PC-3 (cell line): ENCODE results near the gene MSI2. TPM values are rescaled to one million over a fixed set of nuclear protein-coding genes. Genes with fewer than 3 reads are reported as not detected.

Source experiments
- ATAC-seq: fragments of 200-7000 bp; cut with Tn5 transposase; 2 replicates; pipeline ENCODE4 v1.9.1; 2020; ENCODE audit warnings: mild to moderate bottlenecking, moderate library complexity
- BruUV-seq: library from RNA; stranded (reverse); fragments of 400-500 nt; replicated peaks from 2 replicates; lab custom pipeline; 2021; lab: Mats Ljungman, UMichigan
- CTCF ChIA-PET: fragments of 300-600 bp; sonication (Branson Sonifier 250); formaldehyde crosslinking; loops from one replicate; lab custom pipeline; 2022; ENCODE audit warnings: antibody characterized with exemption; lab: Charles Lee
- POLR2A ChIA-PET: fragments of 300-600 bp; sonication (Branson Sonifier 250); formaldehyde crosslinking; loops from one replicate; lab custom pipeline; 2022; ENCODE audit warnings: antibody characterized with exemption; ENCODE audit not compliant: unreplicated experiment; lab: Charles Lee
- DNase-seq: peaks from one replicate; pipeline ENCODE4 v3.0.0-alpha.2; 2015
- H2AFZ ChIP-seq: fragments of 300-600 bp; sonication (generic); 2 replicates; pipeline ENCODE4 v1.6.0; 2016; ENCODE audit warnings: antibody characterized with exemption, low read length
- H3F3A ChIP-seq: fragments of 300-600 bp; sonication (generic); one replicate; pipeline ENCODE4 v1.6.0; 2017; ENCODE audit warnings: antibody characterized with exemption, low read length, control low read depth, mild to moderate bottlenecking; ENCODE audit not compliant: unreplicated experiment
- H3K27ac ChIP-seq: fragments of 300-600 bp; sonication (generic); 2 replicates; pipeline ENCODE4 v1.5.1; 2016; ENCODE audit warnings: mild to moderate bottlenecking, low read length
- H3K27me3 ChIP-seq: fragments of 300-600 bp; sonication (generic); 2 replicates; pipeline ENCODE4 v1.6.1; 2016; ENCODE audit warnings: low read length, mixed read lengths
- H3K36me3 ChIP-seq: fragments of 300-600 bp; sonication (generic); 2 replicates; pipeline ENCODE4 v1.6.1; 2016; ENCODE audit warnings: low read depth, mixed run types, low read length, mixed read lengths
- H3K4me1 ChIP-seq: fragments of 300-600 bp; sonication (generic); 2 replicates; pipeline ENCODE4 v1.5.1; 2016; ENCODE audit warnings: low read length; ENCODE audit not compliant: insufficient read depth
- H3K4me2 ChIP-seq: fragments of 300-600 bp; sonication (generic); 2 replicates; pipeline ENCODE4 v1.6.0; 2016; ENCODE audit warnings: low read length
- H3K4me3 ChIP-seq: fragments of 300-600 bp; sonication (generic); 2 replicates; pipeline ENCODE4 v1.5.1; 2016; ENCODE audit warnings: mild to moderate bottlenecking, low read length, mixed read lengths
- H3K79me2 ChIP-seq: fragments of 300-600 bp; sonication (generic); 2 replicates; pipeline ENCODE4 v1.6.1; 2017; ENCODE audit warnings: low read length, mixed read lengths
- H3K9ac ChIP-seq: fragments of 300-600 bp; sonication (generic); 2 replicates; pipeline ENCODE4 v1.6.0; 2016; ENCODE audit warnings: mild to moderate bottlenecking, low read length
- H3K9me2 ChIP-seq: fragments of 300-600 bp; sonication (generic); replicated peaks from 2 replicates; pipeline ENCODE4 v1.6.1; 2016; ENCODE audit warnings: mixed run types, low read length, mixed read lengths
- H3K9me3 ChIP-seq: fragments of 300-600 bp; sonication (generic); 2 replicates; pipeline ENCODE4 v1.6.1; 2016; ENCODE audit warnings: low read length, mixed read lengths
- H4K20me1 ChIP-seq: fragments of 300-600 bp; sonication (generic); 2 replicates; pipeline ENCODE4 v1.6.1; 2016; ENCODE audit warnings: low read length, mixed read lengths
- CTCF ChIP-seq: fragments of 300-600 bp; sonication (generic); conservative IDR thresholded peaks from 2 replicates; pipeline ENCODE4 v1.5.1; 2017; ENCODE audit warnings: antibody characterized with exemption, low read depth, mild to moderate bottlenecking, low read length
- EZH2 ChIP-seq: fragments of 300-600 bp; sonication (generic); IDR thresholded peaks from one replicate; pipeline ENCODE4 v1.6.1; 2017; ENCODE audit warnings: antibody characterized with exemption, mild to moderate bottlenecking, low read length; ENCODE audit not compliant: unreplicated experiment
- EZH2phosphoT487 ChIP-seq: fragments of 300-600 bp; sonication (generic); IDR thresholded peaks from 2 replicates; pipeline ENCODE4 v1.6.1; 2018; ENCODE audit warnings: mild to moderate bottlenecking, antibody characterized with exemption, low read length, borderline replicate concordance
- intact Hi-C: fragments of 100-400 bp; cut with micrococcal nuclease; formaldehyde crosslinking; loops from 2 replicates; pipeline ENCODE4 v1.9.0; 2023
- total RNA-seq: library from RNA; depleted of rRNA; stranded (reverse); fragments of >200 nt; gene quantifications from 2 replicates; pipeline ENCODE4 v1.2.3, GENCODE V29; 2014

The MSI2 gene
- total RNA-seq, 1 experiment from 2014 or later = 54.7 TPM

GRCh38 chr17:57402681-57403180 is 146.4 kb downstream of the MSI2 start:
- H3K9ac ChIP-seq = no peak overlapping the region
- no peaks in the 10 kb centered on the region for H3K9me3 ChIP-seq
- intact Hi-C loops = no loop called here
- no peak for ATAC-seq
- no peaks in the 10 kb centered on the region for H4K20me1 ChIP-seq
- DNase-seq = no peak
- peaks cover 29% of the 10 kb centered on the region for H3K4me1 ChIP-seq
- H3K4me3 ChIP-seq = no peak overlapping the region
- TF ChIP-seq CTCF (no peak), EZH2 (no peak), EZH2phosphoT487 (no peak)
- no peak overlapping the region for H2AFZ ChIP-seq
- CTCF ChIA-PET = no interaction called here
- no peak overlapping the region for H3K27ac ChIP-seq
- no peaks in the 10 kb centered on the region for H3K79me2 ChIP-seq
- no peak overlapping the region for H3K4me2 ChIP-seq
- POLR2A ChIA-PET = no interaction called here
- no peaks in the 10 kb centered on the region for H3K27me3 ChIP-seq
- no peaks in the 10 kb centered on the region for H3K9me2 ChIP-seq
- TSS peak; percentile 9 for BruUV-seq
- H3K36me3 ChIP-seq = no peaks in the 10 kb centered on the region
- H3F3A ChIP-seq = no peaks in the 10 kb centered on the region

- H3K9ac ChIP-seq = no peak overlapping the region
- no peak overlapping the region for H3K4me2 ChIP-seq
- no peaks in the 10 kb centered on the region for H4K20me1 ChIP-seq
- intact Hi-C loops = no loop called here
- ATAC-seq (no peak), DNase-seq (no peak)
- H3K9me3 ChIP-seq = no peaks in the 10 kb centered on the region
- H3K27ac ChIP-seq = no peak overlapping the region
- no peaks in the 10 kb centered on the region for H3K9me2 ChIP-seq
- peaks cover 34% of the 10 kb centered on the region for H3K4me1 ChIP-seq
- ChIA-PET CTCF (no interaction called here), POLR2A (no interaction called here)
- no peaks in the 10 kb centered on the region for H3K27me3 ChIP-seq
- no TSS peak for BruUV-seq
- TF ChIP-seq EZH2 (no peak), EZH2phosphoT487 (no peak), CTCF (no peak)
- no peaks in the 10 kb centered on the region for H3F3A ChIP-seq
- no peak overlapping the region for H2AFZ ChIP-seq
- no peaks in the 10 kb centered on the region for H3K36me3 ChIP-seq
- no peak overlapping the region for H3K4me3 ChIP-seq
- no peaks in the 10 kb centered on the region for H3K79me2 ChIP-seq
Measured at GRCh38 chr17:57403236-57403635, 146.9 kb downstream of the MSI2 start.

GRCh38 chr17:57404073-57404472 is 147.8 kb downstream of the MSI2 start:
- Histone ChIP-seq H2AFZ (no peak overlapping the region), H3K4me1 (peaks cover 42% of the 10 kb centered on the region), H3K36me3 (no peaks in the 10 kb centered on the region), H3K27me3 (no peaks in the 10 kb centered on the region), H3K4me3 (no peak overlapping the region), H3K9me2 (no peaks in the 10 kb centered on the region), H4K20me1 (no peaks in the 10 kb centered on the region), H3K9ac (no peak overlapping the region), H3F3A (peaks cover 5% of the 10 kb centered on the region), H3K27ac (no peak overlapping the region), H3K9me3 (no peaks in the 10 kb centered on the region), H3K79me2 (peaks cover 5% of the 10 kb centered on the region), H3K4me2 (no peak overlapping the region)
- peak; percentile 26 for DNase-seq
- CTCF ChIA-PET = interaction anchor here (0.6 kb wide), 1 partner anchor 161 kb away, joined by 3 read pairs; no protein-coding TSS in a partner anchor
- intact Hi-C loops = no loop called here
- no peak for TF ChIP-seq EZH2
- TF ChIP-seq CTCF = peak; percentile 54
- BruUV-seq = no TSS peak
- POLR2A ChIA-PET = no interaction called here
- no peak for ATAC-seq
